HG02884 (cell line): ENCODE data around the gene ZFR2.
"Not testable (repeated sequence)": the region's sequence is repeated elsewhere in the genome, so short reads cannot be mapped to it uniquely, and the experiment has no call there.

Source experiments
- ATAC-seq: cut with Tn5 transposase; IDR thresholded peaks from one replicate; pipeline ENCODE4 v1.9.1; 2021; ENCODE audit warnings: mild to moderate bottlenecking, moderate library complexity; ENCODE audit not compliant: unreplicated experiment

Gene ZFR2

DNA sequence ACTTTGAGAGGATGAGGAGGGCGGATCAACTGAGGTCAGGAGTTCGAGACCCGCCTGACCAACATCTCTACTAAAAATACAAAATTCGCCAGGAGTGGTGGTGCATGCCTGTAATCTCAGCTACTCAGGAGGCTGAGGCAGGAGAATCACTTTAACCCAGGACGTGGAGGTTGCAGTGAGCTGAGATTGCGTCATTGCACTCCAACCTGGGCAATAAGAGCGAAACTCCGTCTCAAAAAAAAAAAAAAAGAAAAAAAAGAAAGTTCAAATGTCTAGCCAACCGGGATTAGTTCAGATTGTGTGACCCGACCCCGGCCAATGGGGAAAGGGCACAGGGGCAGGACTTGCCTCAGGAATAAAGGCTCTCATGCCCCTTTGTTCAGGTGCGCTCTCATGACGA is 5.9 kb upstream of the ZFR2 start:
- ATAC-seq: not testable (repeated sequence)

DNA sequence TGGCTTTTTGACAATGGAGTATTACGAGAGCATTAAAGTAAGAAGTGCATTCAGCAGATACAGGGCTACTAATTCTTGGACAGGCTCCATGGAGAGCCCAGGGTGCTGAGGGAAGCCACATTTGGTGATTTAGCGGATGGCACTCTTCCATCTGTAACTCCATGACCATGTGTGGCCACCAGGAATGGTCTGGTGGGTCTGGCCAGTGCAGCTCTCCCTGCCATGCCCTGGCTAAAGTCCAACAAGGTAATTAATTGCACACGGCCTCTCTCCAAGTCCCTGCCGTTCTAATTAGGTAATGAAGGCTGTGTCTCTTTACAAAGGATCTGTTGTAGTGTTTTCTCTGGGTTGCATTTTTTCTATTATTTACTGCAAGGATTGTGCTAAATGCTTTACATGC is 4.3 kb upstream of the ZFR2 start:
- no peak for ATAC-seq

DNA sequence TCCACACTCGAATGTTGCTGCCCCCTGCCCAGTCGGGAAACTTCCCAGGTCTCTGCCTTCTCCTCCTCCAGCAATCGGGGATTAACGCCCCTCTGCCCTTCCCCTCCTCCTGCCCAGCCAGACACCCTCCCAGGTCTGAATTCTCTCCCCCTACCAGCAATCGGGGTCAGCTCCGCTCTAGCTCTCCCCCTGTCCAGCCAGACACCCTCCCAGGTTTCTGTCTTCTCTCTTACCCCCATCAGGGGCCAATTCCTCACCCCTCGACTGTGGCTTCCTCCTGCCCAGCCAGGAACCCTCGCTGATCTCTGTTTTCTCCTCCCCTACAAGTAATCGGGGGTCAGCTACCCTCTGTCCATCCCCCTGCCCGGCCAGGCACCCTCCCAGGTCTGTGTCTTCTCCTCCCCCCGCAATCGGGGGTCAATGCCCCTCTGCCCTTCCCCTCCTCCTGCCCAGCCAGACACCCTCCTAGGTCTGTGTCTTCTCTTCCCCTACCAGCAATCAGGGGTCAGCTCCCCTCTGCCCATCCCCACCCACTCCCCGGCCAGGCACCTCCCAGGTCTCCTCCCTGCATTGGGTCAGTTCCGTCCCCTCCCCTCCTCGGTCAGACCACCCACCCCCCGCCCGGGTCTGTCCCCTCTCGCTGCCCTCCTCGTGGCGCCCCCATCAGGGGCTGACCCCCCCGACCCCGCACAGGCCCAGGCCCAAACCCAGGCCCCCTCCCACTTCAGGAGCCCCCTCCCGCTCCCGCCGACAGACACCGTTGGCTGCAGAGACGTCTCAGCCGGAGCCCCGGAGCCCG is 668 bp downstream of the ZFR2 start:
- no peak for ATAC-seq

DNA sequence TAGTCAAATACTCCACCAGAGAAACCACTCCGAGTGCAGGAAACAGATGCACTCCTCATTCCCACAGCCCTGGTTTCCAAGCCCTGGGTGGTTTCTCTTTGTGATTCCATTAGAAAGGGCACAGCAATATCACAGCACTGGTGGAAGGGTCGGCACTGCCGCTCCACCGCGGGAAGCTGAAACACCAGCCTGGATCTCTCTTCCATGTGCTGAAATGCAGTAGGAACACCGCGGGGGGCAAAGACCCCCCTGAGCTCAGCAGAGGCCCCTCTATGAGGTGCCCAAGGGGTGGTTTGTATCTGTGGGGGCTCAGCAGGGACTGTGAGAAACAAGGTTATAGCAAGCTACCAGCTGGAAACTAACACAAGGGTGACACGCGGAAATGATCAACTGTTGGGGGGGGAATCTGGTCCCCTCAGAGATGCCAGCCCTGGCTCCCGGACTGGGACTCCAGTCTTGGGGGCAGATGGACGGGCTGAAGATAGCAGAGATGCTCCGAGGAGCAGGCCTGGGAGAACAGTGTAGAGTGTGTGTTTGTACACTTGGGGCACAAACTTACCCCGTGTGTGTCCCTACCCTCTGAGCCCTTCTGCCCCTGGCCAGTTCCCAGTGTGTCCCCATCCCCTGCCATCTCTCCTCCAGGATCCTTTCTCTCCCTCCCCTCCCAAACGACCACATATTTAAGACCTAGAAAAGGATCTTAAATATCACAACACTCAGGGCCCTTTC is 1.8 kb downstream of the ZFR2 start:
- ATAC-seq: no peak

DNA sequence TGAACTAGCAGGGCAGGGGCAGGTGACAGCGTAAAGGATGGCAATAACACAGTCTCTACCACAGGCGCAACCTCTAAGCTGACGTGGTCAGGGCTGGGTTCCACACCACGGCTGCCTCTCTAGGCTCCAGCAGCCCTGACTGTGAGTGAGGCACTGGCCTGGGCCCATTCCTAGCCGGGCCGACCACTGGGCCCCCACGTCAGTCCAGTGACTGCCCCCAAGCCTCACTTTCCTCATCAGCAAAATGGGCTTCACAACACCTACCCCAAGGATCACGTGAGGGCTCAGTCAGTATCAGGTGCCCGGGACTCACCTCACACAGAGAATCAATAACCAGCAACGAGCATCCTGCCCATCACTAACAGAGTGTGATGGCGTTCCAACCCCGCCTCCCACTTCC is 5.2 kb downstream of the ZFR2 start:
- no peak for ATAC-seq

DNA sequence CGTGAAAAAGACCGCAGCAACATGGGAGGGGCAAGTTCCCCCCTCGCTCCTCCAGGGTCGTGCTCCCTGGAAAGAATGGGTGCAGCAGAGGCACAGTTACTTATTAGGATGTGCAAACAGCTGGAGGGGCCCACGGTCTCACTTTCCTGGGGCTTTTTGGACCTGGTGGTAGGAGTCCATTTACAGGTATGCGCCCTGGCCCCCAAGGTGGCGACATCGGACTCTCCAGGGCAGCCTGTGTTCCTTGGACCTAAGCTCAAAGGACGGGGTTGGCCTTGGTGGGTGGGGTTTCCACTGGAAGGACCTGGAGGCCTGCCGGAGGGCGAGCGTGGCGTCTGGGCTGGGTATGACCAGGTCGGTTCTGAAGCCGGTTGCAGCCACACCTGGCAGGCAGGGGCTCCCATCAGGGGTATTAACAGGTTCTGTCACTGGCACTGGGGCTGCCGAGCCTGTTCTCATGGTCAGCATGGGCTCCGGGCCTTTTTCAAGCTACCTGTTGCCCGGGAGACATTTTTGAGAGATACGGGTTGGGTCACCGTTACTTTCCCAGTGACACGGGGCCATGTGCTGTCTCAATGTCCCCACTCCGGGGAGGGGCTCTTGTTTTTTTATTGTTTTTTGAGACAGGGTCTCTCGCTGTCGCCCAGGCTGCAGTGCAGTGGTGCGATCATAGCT is 5.9 kb downstream of the ZFR2 start:
- no peak for ATAC-seq

DNA sequence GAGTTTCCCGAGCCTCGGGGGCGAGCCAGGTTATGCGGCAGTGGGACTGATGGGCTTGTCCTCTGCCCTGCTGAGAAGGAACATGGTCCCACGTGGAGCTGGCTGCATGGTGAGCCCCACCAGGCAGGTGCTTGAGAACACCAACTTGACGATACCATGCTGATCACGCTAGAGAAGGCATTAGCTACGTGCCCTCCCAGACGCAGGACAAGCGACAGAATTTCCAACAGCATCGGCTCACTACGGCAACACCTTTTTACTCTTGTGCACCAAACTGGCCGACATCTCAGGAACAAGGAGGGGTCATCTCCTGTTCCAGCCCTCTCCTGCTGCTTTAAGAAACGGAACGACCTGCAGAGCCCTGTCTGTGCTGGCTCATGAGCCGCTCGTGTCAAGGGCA is 8.3 kb downstream of the ZFR2 start:
- no peak for ATAC-seq

DNA sequence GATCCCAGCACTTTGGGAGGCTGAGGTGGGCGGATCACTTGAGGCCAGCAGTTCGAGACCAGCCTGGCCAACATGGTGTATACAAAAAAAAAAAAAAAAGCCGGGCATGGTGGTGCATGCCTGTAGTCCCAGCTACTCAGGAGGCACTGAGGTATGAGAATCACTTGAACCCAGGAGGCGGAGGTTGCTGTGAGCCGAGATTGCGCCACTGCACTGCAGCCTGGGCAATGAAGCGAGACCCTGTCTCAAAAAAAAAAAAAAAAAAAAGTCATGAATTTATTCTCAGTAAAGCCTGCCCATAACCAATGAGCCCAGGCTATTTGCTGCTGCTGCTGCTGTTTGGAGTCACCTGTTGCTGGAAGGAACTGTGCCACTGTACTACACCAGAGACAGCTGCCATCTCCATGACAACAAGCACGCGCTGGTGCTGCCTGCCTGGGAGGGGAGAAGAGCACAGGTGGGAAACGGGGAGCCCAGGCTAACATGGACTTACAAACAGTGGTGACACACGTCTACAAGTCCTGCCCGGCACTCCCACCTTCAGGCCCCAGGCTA is 11.3 kb downstream of the ZFR2 start:
- ATAC-seq: no peak

DNA sequence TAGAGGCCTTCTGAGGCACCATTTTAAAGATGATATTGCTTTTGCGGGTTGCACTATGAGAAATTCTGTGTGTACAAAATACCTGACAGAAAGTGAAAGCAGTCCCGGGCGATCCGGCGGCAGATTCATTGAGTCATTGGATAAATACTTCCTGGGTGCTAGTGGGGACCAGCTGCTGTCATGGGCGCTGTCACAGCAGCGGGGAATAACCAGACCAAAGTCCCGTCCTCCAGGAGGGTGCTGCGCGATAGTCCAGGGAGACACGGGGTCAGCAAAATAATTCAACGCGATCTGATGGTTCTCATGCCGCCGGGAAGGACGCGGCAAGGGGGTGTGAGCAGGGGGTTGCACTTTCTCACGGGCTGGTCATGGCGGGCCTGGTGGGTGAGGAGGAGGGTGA is 13.5 kb downstream of the ZFR2 start:
- ATAC-seq: no peak

DNA sequence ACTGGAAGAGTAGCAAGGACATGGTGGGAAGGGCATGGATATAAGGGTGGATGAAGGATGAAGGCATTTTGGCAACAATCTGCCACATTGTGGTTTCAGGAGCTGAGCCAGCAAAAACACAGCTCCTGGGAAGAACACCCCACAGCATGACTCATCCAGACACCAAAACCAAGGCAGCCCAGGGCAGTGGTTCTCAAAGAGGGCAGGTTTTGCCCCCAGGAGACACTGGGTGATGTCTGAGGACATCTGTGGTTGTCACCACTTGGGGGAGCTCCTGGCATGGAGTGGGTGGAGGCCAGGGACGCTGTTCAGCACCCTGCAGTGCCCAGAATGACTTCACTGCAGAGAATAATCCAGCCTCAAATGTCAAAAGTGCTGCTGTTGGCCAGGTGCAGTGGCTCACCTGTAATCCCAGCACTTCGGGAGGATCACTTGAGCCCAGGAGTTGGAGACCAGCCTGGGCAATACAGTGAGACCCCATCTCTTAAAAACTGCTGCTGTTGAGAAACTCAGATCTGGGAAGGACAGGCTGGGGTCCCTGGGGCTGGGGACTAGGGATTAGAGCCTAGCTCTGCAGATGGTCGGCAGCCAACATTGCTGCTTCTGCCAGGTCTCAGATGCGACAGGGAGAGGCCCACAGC is 16.1 kb downstream of the ZFR2 start:
- no peak for ATAC-seq

DNA sequence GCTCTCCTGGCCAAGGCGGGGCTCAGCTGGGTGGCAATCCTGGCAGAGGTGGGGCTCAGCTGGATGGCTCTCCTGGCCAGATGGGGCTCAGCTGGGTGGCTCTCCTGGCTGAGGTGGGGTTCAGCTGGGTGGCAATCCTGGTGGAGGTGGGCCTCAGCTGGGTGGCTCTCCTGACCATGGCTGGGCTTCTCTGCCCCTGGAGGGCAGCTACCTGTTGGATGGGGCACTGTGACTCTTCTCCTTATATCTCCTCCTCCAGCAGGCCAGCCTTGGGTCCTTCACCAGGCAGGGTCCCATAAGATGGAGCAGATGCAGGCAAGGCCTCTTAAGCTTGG is 16.7 kb downstream of the ZFR2 start:
- ATAC-seq: no peak

DNA sequence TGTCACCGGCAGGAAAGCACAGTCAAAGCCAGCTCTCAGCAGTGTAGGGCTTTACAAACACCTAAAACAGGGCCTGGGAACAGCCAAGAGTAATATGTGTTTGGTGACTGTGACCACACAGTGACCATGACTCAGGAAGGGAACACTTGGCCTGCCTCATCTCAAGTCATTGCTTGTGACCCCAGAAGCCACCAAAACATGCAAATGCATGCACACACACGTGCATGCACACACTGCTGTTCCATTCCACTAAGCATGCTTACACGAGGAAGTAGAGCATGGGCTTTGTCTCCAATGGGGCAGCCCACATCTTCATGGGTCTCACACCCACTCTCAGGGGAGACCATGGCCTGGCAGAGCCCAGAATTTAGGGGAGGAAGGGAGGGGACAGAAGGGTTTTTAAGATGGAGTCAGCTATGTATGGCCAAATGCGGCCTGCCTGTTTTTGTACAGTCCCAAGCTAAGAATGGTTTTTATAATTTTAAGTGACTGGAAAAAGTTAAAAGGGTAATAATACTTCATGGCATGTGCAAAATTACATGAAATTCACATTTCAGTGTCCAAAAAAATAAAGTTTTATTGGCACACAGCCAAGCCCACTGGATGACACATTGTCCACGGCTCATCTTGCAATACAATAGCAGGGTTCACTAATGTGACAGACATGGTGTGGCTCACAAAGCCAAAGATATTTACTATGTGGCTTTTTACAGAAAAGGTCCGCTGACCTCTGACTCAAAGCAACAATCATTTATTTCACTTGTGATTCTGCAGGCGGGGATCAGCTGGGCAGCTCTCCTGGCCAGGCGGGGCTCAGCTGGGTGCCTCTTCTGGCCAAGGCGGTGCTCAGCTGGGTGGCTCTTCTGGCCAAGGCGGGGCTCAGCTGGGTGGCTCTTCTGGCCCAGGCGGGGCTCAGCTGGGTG is 17.3 kb downstream of the ZFR2 start:
- ATAC-seq: no peak

DNA sequence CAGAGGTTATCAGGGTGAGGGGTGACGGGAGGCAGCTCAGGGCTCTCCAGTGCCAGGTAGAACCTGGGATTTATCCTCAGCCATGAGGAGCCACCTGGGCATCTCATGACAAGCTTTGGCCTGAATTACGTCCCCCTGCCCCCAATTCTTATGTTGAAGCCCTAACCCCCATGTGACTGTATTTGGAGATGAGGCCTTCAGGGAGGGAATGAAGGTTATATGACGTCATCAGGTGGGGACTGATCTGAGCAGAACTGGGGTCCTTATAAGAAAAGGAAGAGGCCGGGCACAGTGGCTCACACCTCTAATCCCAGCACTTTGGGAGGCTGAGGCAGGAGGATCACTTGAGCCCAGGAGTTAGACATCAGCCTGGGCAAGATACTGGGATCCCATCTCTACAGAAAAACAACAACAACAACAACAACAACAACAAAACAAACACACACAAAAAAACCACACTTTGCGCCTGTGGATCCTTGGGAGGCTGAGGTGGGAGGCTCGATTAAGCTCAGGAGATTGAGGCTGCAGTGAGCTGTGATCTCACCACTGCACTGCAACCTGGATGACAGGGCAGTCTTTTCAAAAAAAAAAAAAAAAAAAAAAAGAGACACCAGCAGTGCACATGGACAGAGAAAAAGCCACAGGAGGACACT is 18.4 kb downstream of the ZFR2 start:
- ATAC-seq: no peak

DNA sequence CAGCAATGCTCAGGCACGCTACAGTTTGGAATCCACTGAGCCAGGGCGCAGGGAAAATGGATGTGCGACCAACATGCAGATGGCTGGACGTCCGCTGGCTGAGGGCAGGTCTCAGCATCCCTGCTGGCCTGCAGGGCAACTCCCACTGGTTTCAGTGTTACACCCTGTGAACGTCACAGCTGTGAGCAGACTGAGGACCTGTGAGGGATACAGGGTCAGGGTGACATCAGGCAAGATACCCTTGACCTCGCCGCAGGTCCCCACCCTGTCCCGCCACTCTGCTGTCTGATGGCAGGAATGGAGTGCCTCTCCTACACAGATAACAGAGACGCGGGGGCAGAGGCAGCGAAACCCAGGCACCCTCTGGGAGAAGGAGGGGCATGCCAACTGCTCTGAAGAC is 19.1 kb downstream of the ZFR2 start:
- no peak for ATAC-seq

DNA sequence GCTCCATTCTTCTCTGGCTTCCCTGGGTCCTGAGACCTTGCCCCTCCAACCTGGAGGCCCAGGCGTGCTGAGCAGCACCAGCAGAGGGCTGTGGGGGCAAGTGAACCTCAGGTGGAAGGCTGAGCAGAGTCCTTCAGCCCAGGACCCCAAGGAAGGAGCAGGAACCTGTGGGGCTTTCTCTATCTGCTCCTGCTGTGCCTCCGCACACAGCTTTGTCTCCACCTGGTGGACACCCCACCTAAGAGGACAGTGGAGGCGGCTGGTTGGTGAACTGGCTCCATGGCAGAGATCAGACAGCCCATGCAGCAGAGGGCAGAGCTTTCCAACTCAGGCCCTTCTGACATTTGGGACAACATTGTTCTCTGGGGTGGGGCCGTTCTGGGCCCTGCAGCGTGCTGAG is 19.7 kb downstream of the ZFR2 start:
- ATAC-seq: no peak

DNA sequence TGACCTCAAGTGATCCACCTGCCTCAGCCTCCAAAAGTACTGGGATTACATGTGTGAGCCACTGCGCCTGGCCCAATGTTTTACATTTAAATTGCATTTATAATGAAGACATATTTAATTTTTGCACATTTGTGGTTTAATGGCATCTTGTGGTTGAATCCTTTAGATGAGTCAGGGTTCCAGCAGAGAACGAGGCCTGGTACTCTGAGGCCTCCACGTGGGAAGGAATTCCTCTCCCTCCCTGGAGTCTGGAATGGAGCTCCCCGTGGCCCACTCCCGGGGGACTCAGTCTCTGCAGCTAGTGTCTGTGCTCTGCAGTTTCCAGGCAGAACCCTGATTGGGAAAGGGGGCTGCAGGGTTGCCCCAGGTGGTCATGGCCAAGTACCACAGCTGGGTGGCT is 24.2 kb downstream of the ZFR2 start:
- no peak for ATAC-seq

DNA sequence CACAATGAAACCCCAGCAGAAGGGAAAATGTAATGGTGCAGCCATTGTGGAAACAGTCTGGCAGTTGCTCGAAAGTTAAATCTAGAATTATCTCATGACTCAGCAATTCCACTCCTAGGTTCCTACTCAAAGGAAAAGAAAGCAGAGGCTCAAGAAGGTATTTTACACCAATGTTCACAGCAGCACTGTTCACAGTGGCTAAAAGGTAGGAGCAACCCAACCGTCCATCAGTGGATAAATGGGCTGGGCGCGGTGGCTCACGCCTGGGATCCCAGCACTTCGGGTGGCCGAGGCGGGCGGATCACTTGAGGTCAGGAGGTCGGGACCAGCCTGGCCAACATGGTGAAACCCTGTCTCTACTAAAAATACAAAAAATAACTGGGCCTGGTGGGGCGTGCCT is 25.9 kb downstream of the ZFR2 start:
- no peak for ATAC-seq

DNA sequence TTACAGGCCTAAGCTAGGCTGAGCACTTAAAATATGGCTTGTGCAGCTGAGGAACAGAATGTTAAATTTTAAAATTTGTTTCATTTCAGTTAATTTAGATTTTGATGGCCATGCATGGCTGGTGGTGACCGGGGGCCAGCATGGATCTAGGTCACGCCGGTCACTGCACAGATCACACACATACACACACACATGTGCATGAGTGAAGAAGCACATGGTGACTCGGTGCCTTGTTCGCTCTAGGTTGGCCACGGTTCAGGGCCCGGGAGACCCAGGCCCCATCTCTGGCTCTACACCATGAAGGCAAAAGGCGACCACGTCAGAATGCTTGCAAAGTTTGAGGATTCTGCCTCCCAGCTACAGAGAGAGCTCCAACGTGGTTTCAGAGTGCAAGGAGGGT is 28.0 kb downstream of the ZFR2 start:
- no peak for ATAC-seq

DNA sequence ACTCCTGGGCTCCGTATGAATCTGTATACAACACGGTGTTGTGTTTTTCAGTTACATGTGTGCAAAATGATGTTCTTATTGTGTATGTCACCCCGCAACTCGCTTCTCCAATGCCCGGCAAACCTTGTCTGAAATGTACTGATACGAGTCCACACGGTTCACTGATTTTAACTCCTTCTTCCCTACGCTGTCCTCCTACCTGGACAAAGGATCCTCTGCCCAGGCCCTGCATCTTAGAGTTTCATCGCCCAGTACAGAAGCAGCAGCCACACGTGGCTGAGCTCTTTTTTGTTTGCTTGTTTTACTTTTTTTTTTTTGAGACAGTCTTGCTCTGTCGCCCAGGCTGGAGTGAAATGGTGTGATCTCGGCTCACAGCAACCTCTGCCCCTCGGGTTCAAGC is 28.9 kb downstream of the ZFR2 start:
- ATAC-seq: no peak

DNA sequence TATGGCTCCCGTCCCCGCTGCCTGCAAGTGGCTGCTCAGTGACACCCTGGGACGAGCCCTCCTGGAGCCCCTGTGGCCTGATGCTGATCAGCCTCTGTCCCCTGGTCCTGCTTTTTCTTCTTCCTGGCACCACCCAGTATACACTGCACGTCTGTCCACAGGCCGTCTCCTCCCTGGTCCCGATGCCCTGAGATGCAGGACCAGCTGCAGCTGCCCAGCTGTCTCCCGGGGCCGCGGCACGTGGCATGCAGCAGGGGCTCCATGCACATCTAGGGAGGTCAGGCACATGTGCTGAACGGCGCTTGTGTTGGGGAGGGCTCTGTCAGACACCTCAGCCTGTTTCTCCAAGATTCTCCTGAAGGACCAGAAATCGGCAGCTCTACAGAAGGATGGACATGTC is 30.2 kb downstream of the ZFR2 start:
- ATAC-seq: no peak
